ENCODE measurements around the gene HS3ST4.
"Not testable (repeated sequence)": the region's sequence is repeated elsewhere in the genome, so short reads cannot be mapped to it uniquely, and the experiment has no call there.

HS3ST4 gene

GRCh38 chr16:26087091-26087490 lies 395.3 kb downstream of the HS3ST4 start:
- DNase-seq (ENCODE audit: low read depth in 1 of 2, low spot score in 1 of 2), result no peak

- DNase-seq (ENCODE audit: low read depth in 1 of 2, low spot score in 1 of 2), result no peak
Measured at GRCh38 chr16:26091511-26091910, 399.8 kb downstream of the HS3ST4 start.

GRCh38 chr16:26098206-26098605 lies 406.4 kb downstream of the HS3ST4 start:
- not testable (repeated sequence) for DNase-seq (ENCODE audit: low read depth in 1 of 2, low spot score in 1 of 2)

GRCh38 chr16:26102369-26102768 lies 410.6 kb downstream of the HS3ST4 start:
- DNase-seq (ENCODE audit: low read depth in 1 of 2, low spot score in 1 of 2), result no peak

GRCh38 chr16:26108836-26109505 lies 417.2 kb downstream of the HS3ST4 start:
- no peak for DNase-seq (ENCODE audit: low read depth in 1 of 2, low spot score in 1 of 2)

- no peak for DNase-seq (ENCODE audit: low read depth in 1 of 2, low spot score in 1 of 2)
Measured at GRCh38 chr16:26111900-26112299, 420.1 kb downstream of the HS3ST4 start.

- no peak for DNase-seq (ENCODE audit: low read depth in 1 of 2, low spot score in 1 of 2)
Measured at GRCh38 chr16:26118575-26118974, 426.8 kb downstream of the HS3ST4 start.

GRCh38 chr16:26120729-26121128 lies 429.0 kb downstream of the HS3ST4 start:
- DNase-seq (ENCODE audit: low read depth in 1 of 2, low spot score in 1 of 2), result no peak

GRCh38 chr16:26128296-26128695 lies 436.5 kb downstream of the HS3ST4 start:
- DNase-seq (ENCODE audit: low read depth in 1 of 2, low spot score in 1 of 2), result no peak

GRCh38 chr16:26129997-26130396 lies 438.2 kb downstream of the HS3ST4 start:
- DNase-seq (ENCODE audit: low read depth in 1 of 2, low spot score in 1 of 2), result no peak

- DNase-seq (ENCODE audit: low read depth in 1 of 2, low spot score in 1 of 2), result no peak
Measured at GRCh38 chr16:26133416-26134093, 441.8 kb downstream of the HS3ST4 start.

- no peak for DNase-seq (ENCODE audit: low read depth in 1 of 2, low spot score in 1 of 2)
Measured at GRCh38 chr16:26134588-26134987, 442.8 kb downstream of the HS3ST4 start.

- no peak for DNase-seq (ENCODE audit: low read depth in 1 of 2, low spot score in 1 of 2)
Measured at GRCh38 chr16:26137956-26138355, 446.2 kb downstream of the HS3ST4 start.

GRCh38 chr16:26139091-26139490 lies 447.3 kb downstream of the HS3ST4 start:
- DNase-seq (ENCODE audit: low read depth in 1 of 2, low spot score in 1 of 2), result no peak

- DNase-seq (ENCODE audit: low read depth in 1 of 2, low spot score in 1 of 2), result no peak
Measured at GRCh38 chr16:26139884-26140283, 448.1 kb downstream of the HS3ST4 start.

- DNase-seq (ENCODE audit: low read depth in 1 of 2, low spot score in 1 of 2), result no peak
Measured at GRCh38 chr16:26149364-26150190, 457.8 kb downstream of the HS3ST4 start.

- no peak for DNase-seq (ENCODE audit: low read depth in 1 of 2, low spot score in 1 of 2)
Measured at GRCh38 chr16:26155221-26155620, 463.5 kb downstream of the HS3ST4 start.

GRCh38 chr16:26157319-26157718 lies 465.6 kb downstream of the HS3ST4 start:
- no peak for DNase-seq (ENCODE audit: low read depth in 1 of 2, low spot score in 1 of 2)

- DNase-seq (ENCODE audit: low read depth in 1 of 2, low spot score in 1 of 2), result no peak
Measured at GRCh38 chr16:26158142-26158759, 466.5 kb downstream of the HS3ST4 start.

GRCh38 chr16:26161461-26162180 lies 469.9 kb downstream of the HS3ST4 start:
- DNase-seq (ENCODE audit: low read depth in 1 of 2, low spot score in 1 of 2), result no peak

GRCh38 chr16:26169473-26169872 lies 477.7 kb downstream of the HS3ST4 start:
- DNase-seq (ENCODE audit: low read depth in 1 of 2, low spot score in 1 of 2), result no peak
